ENCODE results near the gene TMEM256.

DNA sequence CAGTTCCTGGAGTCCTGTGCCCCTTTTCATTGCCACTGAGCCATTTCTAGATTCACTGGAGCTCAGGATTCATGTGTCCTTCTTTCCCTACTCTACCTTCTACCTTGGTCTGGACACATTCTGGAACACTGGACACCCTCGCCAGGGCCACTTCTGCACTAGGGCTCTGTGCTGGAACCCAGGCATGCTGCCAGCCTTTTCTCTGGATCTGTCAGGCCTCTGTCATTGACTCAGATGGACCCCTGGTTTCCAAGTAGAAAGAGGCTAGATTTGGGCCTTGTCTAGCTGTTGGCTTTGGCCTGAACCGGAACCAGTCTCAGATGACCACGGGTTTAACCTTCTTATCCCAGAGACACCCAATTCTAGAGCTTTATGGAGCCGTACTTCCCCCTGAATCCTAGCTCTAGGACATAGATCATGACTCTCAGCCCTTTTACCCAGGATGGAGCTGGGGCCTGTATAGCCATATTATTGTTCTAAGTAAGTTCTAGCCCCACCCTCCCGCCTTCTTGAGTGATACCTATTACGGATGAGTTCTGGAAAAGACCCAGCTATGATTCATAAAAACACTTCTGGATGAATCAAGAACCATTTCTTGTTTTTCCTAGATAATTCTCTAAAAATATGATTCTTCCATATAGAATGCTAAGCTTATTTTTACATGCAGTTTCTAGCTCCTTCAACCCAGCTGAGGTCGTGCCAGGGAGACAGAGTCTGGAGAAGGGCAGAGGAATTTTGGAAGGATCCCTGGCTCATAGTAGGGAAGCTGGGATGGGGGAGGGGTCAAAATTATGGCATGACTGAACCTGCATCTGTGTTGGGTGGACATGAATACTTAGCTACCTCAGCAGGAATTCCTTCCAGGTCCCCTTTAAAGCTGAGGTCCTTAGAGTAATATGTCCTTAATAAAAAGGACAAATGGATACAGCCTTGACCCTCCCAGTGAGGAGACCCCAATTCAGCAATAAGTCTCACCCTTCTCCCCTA, 39.9 kb upstream of the TMEM256 start:
- TF ChIP-seq, protein P1, sequence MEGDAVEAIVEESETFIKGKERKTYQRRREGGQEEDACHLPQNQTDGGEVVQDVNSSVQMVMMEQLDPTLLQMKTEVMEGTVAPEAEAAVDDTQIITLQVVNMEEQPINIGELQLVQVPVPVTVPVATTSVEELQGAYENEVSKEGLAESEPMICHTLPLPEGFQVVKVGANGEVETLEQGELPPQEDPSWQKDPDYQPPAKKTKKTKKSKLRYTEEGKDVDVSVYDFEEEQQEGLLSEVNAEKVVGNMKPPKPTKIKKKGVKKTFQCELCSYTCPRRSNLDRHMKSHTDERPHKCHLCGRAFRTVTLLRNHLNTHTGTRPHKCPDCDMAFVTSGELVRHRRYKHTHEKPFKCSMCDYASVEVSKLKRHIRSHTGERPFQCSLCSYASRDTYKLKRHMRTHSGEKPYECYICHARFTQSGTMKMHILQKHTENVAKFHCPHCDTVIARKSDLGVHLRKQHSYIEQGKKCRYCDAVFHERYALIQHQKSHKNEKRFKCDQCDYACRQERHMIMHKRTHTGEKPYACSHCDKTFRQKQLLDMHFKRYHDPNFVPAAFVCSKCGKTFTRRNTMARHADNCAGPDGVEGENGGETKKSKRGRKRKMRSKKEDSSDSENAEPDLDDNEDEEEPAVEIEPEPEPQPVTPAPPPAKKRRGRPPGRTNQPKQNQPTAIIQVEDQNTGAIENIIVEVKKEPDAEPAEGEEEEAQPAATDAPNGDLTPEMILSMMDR (conservative IDR thresholded peaks at IDR 0.05; ENCODE audit: low read depth, low read length), result no peak
- no peak for TF ChIP-seq EZH2 (IDR thresholded peaks at IDR 0.05; ENCODE audit: borderline replicate concordance, low read depth, low read length, poor library complexity, severe bottlenecking)

Measured in A673 (cell line).